HepG2 (cell line): ENCODE data around the gene FNDC3B. TPM values are rescaled to one million over a fixed set of nuclear protein-coding genes. Genes with fewer than 3 reads are reported as not detected.

ENCODE experiments used
- ATAC-seq: fragments of 200-7000 bp; cut with Tn5 transposase; 3 replicates; pipeline ENCODE4 v1.9.1; 2020; ENCODE audit warnings: mild to moderate bottlenecking, moderate library complexity
- BruUV-seq: library from RNA; stranded (reverse); fragments of 400-500 nt; replicated peaks from 2 replicates; lab custom pipeline; 2021; lab: Mats Ljungman, UMichigan
- CTCF ChIA-PET: fragments of 300-600 bp; formaldehyde crosslinking; extraction: SDS; loops from one replicate; lab custom pipeline; 2021; ENCODE audit warnings: low total read pairs, inconsistent platforms, low intra/inter-chr PET ratio; lab: Yijun Ruan, JAX
- POLR2A ChIA-PET: fragments of 350-600 bp; sonication (Branson Sonifier 250); formaldehyde crosslinking; loops from one replicate; lab custom pipeline; 2020; ENCODE audit warnings: antibody characterized with exemption, inconsistent platforms; lab: Yijun Ruan, JAX
- DNase-seq: peaks from one replicate; pipeline ENCODE4 v3.0.0-alpha.2; 2015; ENCODE audit warnings: low spot score
- FAIRE-seq: peaks from 3 replicates; lab custom pipeline; 2011; peaks lifted over from hg19 to GRCh38; lab: Jason Lieb, UNC
- H2AFZ ChIP-seq: one replicate; pipeline ENCODE4 v1.6.1; 2011; ENCODE audit warnings: low read length, inconsistent platforms
- H3K27ac ChIP-seq: fragments of 300-600 bp; 3 replicates; pipeline ENCODE4 v1.8.0; 2011; ENCODE audit warnings: mixed run types, mild to moderate bottlenecking, mixed read lengths, low read length, inconsistent platforms; ENCODE audit not compliant: insufficient read depth; ENCODE audit errors: extremely low read length
- H3K27me3 ChIP-seq, 2 experiments: fragments of 200-600 bp in 1 of 2; 2 replicates in 1 of 2; 3 replicates in 1 of 2; pipeline versions ENCODE4 v1.6.0 to v1.8.0; 2011; ENCODE audit warnings: low read length in 2 of 2, mild to moderate bottlenecking in 2 of 2, moderate library complexity in 2 of 2, inconsistent platforms in 1 of 2; ENCODE audit not compliant: insufficient read depth in 2 of 2, control insufficient read depth in 1 of 2
- H3K36me3 ChIP-seq, 2 experiments: fragments of 200-600 bp in 1 of 2; replicated peaks in 1 of 2; 2 replicates in 1 of 2; 3 replicates in 1 of 2; pipeline versions ENCODE4 v1.5.1 to v1.8.0; 2011; ENCODE audit warnings: low read length in 2 of 2, inconsistent platforms in 1 of 2; ENCODE audit not compliant: insufficient read depth in 2 of 2, control insufficient read depth in 1 of 2
- H3K4me1 ChIP-seq: 2 replicates; pipeline ENCODE4 v1.5.1; 2012; ENCODE audit warnings: low read length, inconsistent platforms; ENCODE audit not compliant: insufficient read depth
- H3K4me2 ChIP-seq: 2 replicates; pipeline ENCODE4 v1.6.0; 2011; ENCODE audit warnings: low read depth, low read length, inconsistent platforms
- H3K4me3 ChIP-seq, 3 experiments: fragments of 200-600 bp in 1 of 3; sonication (generic), shearing (Covaris generic) in 1 of 3; replicated peaks in 1 of 3; 2 replicates each; pipeline ENCODE4 v1.5.1; 2011 to 2016; ENCODE audit warnings: low read length in 3 of 3, inconsistent platforms in 2 of 3, low read depth in 2 of 3, mild to moderate bottlenecking in 2 of 3, control low read depth in 1 of 3, mixed read lengths in 1 of 3; ENCODE audit not compliant: insufficient read depth in 1 of 3
- H3K79me2 ChIP-seq: one replicate; pipeline ENCODE4 v1.6.1; 2011; ENCODE audit warnings: low read length, inconsistent platforms; ENCODE audit not compliant: insufficient read depth
- H3K9ac ChIP-seq: 2 replicates; pipeline ENCODE4 v1.6.0; 2011; ENCODE audit warnings: mild to moderate bottlenecking, low read depth, low read length, inconsistent platforms; ENCODE audit not compliant: insufficient read depth
- H3K9me3 ChIP-seq: 2 replicates; pipeline ENCODE4 v1.5.1; 2012; ENCODE audit warnings: mild to moderate bottlenecking, low read length
- H4K20me1 ChIP-seq: 2 replicates; pipeline ENCODE4 v1.6.0; 2011; ENCODE audit warnings: inconsistent platforms, mild to moderate bottlenecking, low read length, moderate library complexity; ENCODE audit not compliant: insufficient read depth
- AGO2 ChIP-seq: fragments of 200-400 bp; formaldehyde crosslinking; optimal IDR thresholded peaks from 2 replicates; pipeline ENCODE3; 2017; ENCODE audit warnings: mild to moderate bottlenecking, low read depth, low read length, moderate library complexity
- DR1 ChIP-seq: sonication (generic); formaldehyde crosslinking; IDR thresholded peaks from 2 replicates; pipeline ENCODE4 v1.8.0; 2021; ENCODE audit warnings: mild to moderate bottlenecking, missing genetic modification reagents, inconsistent platforms
- HIVEP1 ChIP-seq: sonication (generic); formaldehyde crosslinking; IDR thresholded peaks from 2 replicates; pipeline ENCODE4 v1.4.0; 2020; ENCODE audit warnings: mild to moderate bottlenecking, missing genetic modification reagents
- HNF1A ChIP-seq, 2 experiments: sonication (generic) in 1 of 2; formaldehyde crosslinking in 1 of 2; IDR thresholded peaks; 2 replicates each; pipeline versions ENCODE4 v1.4.0 to v1.6.1; 2016 to 2020; ENCODE audit warnings: borderline replicate concordance in 1 of 2, low read depth in 1 of 2, mild to moderate bottlenecking in 1 of 2, missing genetic modification reagents in 1 of 2
- NFATC3 ChIP-seq: sonication (generic); formaldehyde crosslinking; IDR thresholded peaks from 2 replicates; pipeline ENCODE4 v1.5.1; 2020; ENCODE audit warnings: mild to moderate bottlenecking, missing genetic modification reagents
- NRL ChIP-seq: sonication (generic); formaldehyde crosslinking; IDR thresholded peaks from 2 replicates; pipeline ENCODE4 v1.5.0; 2020; ENCODE audit warnings: missing genetic modification reagents, mild to moderate bottlenecking, moderate library complexity, borderline replicate concordance
- RBM22 ChIP-seq: fragments of 200-400 bp; formaldehyde crosslinking; optimal IDR thresholded peaks from 2 replicates; pipeline ENCODE3; 2017; ENCODE audit warnings: mild to moderate bottlenecking, low read length, moderate library complexity
- THAP9 ChIP-seq: sonication (generic); formaldehyde crosslinking; IDR thresholded peaks from 2 replicates; pipeline ENCODE4; 2020; ENCODE audit warnings: missing genetic modification reagents, mild to moderate bottlenecking, borderline replicate concordance
- ZHX1 ChIP-seq: sonication (generic); formaldehyde crosslinking; IDR thresholded peaks from 2 replicates; pipeline ENCODE4 v1.8.1; 2022; ENCODE audit warnings: low read depth, mild to moderate bottlenecking, missing genetic modification reagents
- ZKSCAN1 ChIP-seq: fragments of 150-350 bp; IDR thresholded peaks from 2 replicates; pipeline ENCODE4 v1.6.1; 2014; ENCODE audit warnings: low read length
- ZNF362 ChIP-seq: sonication (generic); formaldehyde crosslinking; IDR thresholded peaks from 2 replicates; pipeline ENCODE4 v1.4.0; 2020; ENCODE audit warnings: missing genetic modification reagents, mild to moderate bottlenecking, borderline replicate concordance
- WGBS: methylation state at CpG from one replicate; pipeline ENCODE4 v1.1.6; 2017; ENCODE audit warnings: low lambda C conversion rate; 5-methylcytosine and 5-hydroxymethylcytosine counted together
- in situ Hi-C: cut with HindIII; loops from 2 replicates; pipeline ENCODE4 v1.10.0; 2017; ENCODE audit warnings: low pct_unique_long_range_greater_than_20kb; ENCODE audit not compliant: extremely low pct_ligation_motif_present
- intact Hi-C: fragments of 100-400 bp; cut with micrococcal nuclease; formaldehyde crosslinking; loops from one replicate; pipeline ENCODE4 v1.10.0; 2022; ENCODE audit not compliant: unreplicated experiment
- polyA plus RNA-seq, 8 experiments: library from polyadenylated mRNA; depleted of rRNA in 3 of 8; stranded (reverse) in 7 of 8; unstranded in 1 of 8; fragments of >200 nt; fragmentation: Illumina TruSeq in 4 of 8; extraction: Trizol in 4 of 8; gene quantifications; 2 replicates each; pipeline versions ENCODE4 v1.2.1 to v1.2.3, GENCODE V29; 2011 to 2016; ENCODE audit warnings: low read depth in 4 of 8, missing spikeins in 1 of 8, mixed read lengths in 1 of 8; ENCODE audit not compliant: insufficient read depth in 1 of 8
- total RNA-seq, 5 experiments: library from RNA; depleted of rRNA; stranded (reverse); fragments of >200 nt; fragmentation: Illumina TruSeq; extraction: Trizol; gene quantifications; 2 replicates each; pipeline ENCODE4 v1.2.3, GENCODE V29; 2016; ENCODE audit warnings: low read depth in 1 of 5

FNDC3B gene
- total and polyA plus RNA-seq, 2 of the 13 experiments (the other 11 are each of a cell fraction or from before 2014, with no cell fraction given), result 74.8 to 103 TPM

- TF ChIP-seq NRL (CRISPR knock-in tag) (no peak), HIVEP1 (CRISPR knock-in tag) (no peak), DR1 (CRISPR knock-in tag) (no peak)
Measured at GRCh38 chr3:172317481-172317880, 278.1 kb downstream of the FNDC3B start (continued).

GRCh38 chr3:172317984-172318383 lies 278.6 kb downstream of the FNDC3B start:
- Histone ChIP-seq H4K20me1 (peaks cover 52% of the 10 kb centered on the region), H3K9me3 (no peaks in the 10 kb centered on the region), H3K9ac (no peak overlapping the region), H3K36me3 (peaks cover 38 to 90% of the 10 kb centered on the region in 2 experiments), H3K4me3 (no peak overlapping the region), H3K4me1 (0 out of 2 replicates have a peak, but pooled peaks cover 10% of the 10 kb centered on the region), H3K27me3 (no peaks in the 10 kb centered on the region), H3K27ac (peak overlapping the region; percentile 16), H2AFZ (no peak overlapping the region), H3K79me2 (peaks cover 7% of the 10 kb centered on the region), H3K4me2 (no peak overlapping the region)
- in situ Hi-C loops, result no loop called here
- ATAC-seq (0 out of 3 replicates have a peak, but pooled peaks have one; percentile 3), FAIRE-seq (no peak), DNase-seq (no peak)
- POLR2A ChIA-PET, result no interaction called here
- WGBS, result 91% methylated on average over 1 of the region's 1 CpG
- intact Hi-C loops, result no loop called here
- TF ChIP-seq HNF1A (IDR thresholded peaks at IDR 0.05; ENCODE audit: low read depth) (no peak), HNF1A (CRISPR knock-in tag; IDR thresholded peaks at IDR 0.05; ENCODE audit: borderline replicate concordance) (no peak), NFATC3 (CRISPR knock-in tag) (no peak), AGO2 (peak; percentile 10), RBM22 (peak; percentile 11), ZHX1 (CRISPR knock-in tag) (no peak), ZNF362 (CRISPR knock-in tag) (no peak), THAP9 (CRISPR knock-in tag) (no peak), ZKSCAN1 (no peak)
- CTCF ChIA-PET, result no interaction called here
- no TSS peak for BruUV-seq
